AG10803 (cell line): ENCODE measurements around the gene UBQLN4.

Source experiments
- DNase-seq: peaks from one replicate; pipeline ENCODE4 v3.0.0; 2010; ENCODE audit warnings: low read depth
- H3K4me3 ChIP-seq: 2 replicates; pipeline ENCODE4 v1.5.1; 2011; ENCODE audit warnings: mild to moderate bottlenecking, low read length, control low read depth
- TF ChIP-seq, protein P1 (sequence below): conservative IDR thresholded peaks from 2 replicates; pipeline ENCODE4 v1.5.1; 2011; ENCODE audit warnings: mild to moderate bottlenecking, low read length, control low read depth, inconsistent platforms

Gene UBQLN4

DNA sequence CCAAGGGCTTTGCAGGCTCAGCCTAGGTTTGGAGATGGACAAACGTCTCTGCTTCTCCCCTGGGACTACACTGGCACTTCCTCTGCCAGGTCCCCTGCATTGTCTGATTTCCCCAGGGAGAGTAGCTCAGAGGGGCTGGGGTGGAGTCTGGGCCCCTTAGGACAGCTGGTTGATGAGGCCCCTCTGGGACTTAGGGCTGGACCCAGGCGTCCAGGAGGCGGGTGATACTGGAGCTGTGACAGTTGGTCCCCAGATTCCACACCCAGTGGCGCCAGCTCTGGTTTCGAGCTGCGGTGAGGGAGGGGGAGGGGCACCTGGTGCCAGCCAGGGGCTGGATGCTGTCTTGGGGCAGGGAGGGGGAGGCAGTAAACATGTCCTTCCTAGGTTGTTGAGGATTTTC, 36.1 kb upstream of the UBQLN4 start:
- H3K4me3 ChIP-seq: no peak overlapping the region
- TF ChIP-seq, protein P1, sequence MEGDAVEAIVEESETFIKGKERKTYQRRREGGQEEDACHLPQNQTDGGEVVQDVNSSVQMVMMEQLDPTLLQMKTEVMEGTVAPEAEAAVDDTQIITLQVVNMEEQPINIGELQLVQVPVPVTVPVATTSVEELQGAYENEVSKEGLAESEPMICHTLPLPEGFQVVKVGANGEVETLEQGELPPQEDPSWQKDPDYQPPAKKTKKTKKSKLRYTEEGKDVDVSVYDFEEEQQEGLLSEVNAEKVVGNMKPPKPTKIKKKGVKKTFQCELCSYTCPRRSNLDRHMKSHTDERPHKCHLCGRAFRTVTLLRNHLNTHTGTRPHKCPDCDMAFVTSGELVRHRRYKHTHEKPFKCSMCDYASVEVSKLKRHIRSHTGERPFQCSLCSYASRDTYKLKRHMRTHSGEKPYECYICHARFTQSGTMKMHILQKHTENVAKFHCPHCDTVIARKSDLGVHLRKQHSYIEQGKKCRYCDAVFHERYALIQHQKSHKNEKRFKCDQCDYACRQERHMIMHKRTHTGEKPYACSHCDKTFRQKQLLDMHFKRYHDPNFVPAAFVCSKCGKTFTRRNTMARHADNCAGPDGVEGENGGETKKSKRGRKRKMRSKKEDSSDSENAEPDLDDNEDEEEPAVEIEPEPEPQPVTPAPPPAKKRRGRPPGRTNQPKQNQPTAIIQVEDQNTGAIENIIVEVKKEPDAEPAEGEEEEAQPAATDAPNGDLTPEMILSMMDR: no peak
- DNase-seq: no peak

DNA sequence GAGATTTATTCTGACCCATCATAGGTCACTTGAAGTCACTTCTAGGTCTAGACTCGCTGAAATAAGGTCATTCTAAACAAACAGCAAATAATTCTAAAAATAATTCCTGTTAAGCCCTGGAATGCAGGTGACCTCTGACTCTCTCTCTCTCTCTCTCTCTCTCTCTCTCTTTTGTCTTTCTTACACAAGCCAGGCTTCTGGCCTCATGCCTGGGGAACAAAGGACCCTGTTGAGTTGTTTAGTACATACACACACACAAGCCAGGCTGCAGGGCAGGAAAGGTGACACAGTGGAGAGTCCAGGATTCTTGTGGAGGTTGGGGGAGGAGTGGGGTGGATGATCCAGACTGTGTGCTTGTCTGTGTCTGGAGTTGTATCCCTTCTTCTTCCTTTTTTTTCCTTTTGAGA, 32.7 kb upstream of the UBQLN4 start:
- DNase-seq: peak; percentile 54
- no peak overlapping the region for H3K4me3 ChIP-seq
- TF ChIP-seq, protein P1: no peak

DNA sequence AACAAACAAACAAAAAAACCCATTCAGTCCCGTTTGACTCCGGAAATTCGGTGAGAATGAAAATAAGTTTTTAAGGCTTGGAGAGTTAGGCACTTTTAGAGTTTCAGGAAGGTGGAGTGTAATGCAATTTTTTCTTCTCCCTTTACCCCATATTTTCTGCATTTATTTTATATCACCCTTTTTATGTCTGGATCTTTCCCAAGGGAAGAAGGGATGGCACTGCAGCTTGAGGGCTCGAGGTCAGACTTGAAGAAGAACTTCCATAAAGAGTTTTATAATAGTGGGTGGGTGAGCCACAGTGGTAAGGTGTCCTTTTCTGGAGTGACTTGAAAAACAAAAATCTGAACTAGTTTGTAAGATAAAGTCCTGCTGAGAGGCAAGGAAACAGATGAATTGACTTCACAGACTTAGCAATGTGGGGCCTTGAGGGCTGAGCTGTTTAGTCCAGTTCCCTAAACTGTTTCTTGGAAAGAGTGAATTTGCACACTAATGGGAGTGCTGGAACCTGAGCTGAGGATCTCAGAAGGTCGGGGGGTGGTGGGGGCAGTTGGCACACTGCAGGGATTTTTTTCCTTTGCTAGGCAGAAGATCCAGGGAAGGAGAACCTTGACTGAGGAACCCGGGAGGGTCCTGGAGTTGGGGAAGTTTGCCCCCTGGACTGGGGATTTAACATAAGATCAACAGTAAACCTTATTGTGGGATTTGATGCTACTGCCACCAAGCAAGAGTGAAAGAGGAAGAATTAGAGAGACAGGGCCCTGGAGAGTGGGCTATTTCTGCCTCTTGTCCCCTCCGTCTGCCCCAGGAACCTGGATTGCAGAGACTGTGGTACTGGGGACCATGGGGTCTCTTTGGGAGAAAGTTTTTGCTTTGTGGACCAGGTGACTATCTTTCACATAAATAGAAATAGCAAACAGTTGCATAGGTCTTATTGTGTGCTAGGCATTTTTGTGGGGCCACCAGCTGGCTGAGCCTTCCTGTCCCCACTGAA, 30.5 kb upstream of the UBQLN4 start:
- TF ChIP-seq, protein P1: no peak
- H3K4me3 ChIP-seq: peak overlapping the region; percentile 9; the same call in 1 of the 2 replicates

GRCh38 chr1:156082309-156083091, 28.9 kb upstream of the UBQLN4 start, which contains the start of gene MEX3A:
TSS of gene MEX3A (minus strand) at chr1:156082465. CDS start at chr1:156081998, 467 bp downstream.
- TF ChIP-seq, protein P1: no peak
- peak within 1 kb of the TSS; percentile 87 for H3K4me3 ChIP-seq
- DNase-seq: peak; percentile 53

More for the DNA sequence above, 30.5 kb upstream of the UBQLN4 start:
- DNase-seq: no peak

- H3K4me3 ChIP-seq: peak overlapping the region; percentile 87
- DNase-seq: no peak
- TF ChIP-seq, protein P1: no peak
Measured at GRCh38 chr1:156081917-156082308, 28.3 kb upstream of the UBQLN4 start.

GRCh38 chr1:156081180-156081916, 27.8 kb upstream of the UBQLN4 start:
- peak overlapping the region; percentile 87 for H3K4me3 ChIP-seq
- TF ChIP-seq, protein P1: no peak
- DNase-seq: no peak
